ENCODE measurements around the gene FEM1C. TPM values are rescaled to one million over a fixed set of nuclear protein-coding genes. Genes with fewer than 3 reads are reported as not detected.

Gene FEM1C
- total RNA-seq, 3 donors from 2014 or later: 9.6 to 10.9 (median 10.0) TPM

Other genes with a start within 250 kb of the FEM1C start
- 1 to 10 TPM in 2 of 3 donors, under 1 TPM in 1; 0.84 to 1.3 (median 1.0) TPM for gene CCDC112, start 248.1 kb downstream of the FEM1C start, total RNA-seq
- under 1 TPM; 0.18 to 0.82 (median 0.48) TPM for gene TICAM2, start 57.7 kb upstream of the FEM1C start, total RNA-seq
- gene TMED7, start 81.3 kb upstream of the FEM1C start, total RNA-seq: 10 to 100 TPM; 59.8 to 66.1 (median 62.6) TPM

Data from activated T-cell treated with anti-CD3 and anti-CD28 coated beads, Interleukin-2, amount 50 U/mL, for 4 hours (primary cell).